ENCODE measurements around the gene ZNF384.

Gene ZNF384

DNA sequence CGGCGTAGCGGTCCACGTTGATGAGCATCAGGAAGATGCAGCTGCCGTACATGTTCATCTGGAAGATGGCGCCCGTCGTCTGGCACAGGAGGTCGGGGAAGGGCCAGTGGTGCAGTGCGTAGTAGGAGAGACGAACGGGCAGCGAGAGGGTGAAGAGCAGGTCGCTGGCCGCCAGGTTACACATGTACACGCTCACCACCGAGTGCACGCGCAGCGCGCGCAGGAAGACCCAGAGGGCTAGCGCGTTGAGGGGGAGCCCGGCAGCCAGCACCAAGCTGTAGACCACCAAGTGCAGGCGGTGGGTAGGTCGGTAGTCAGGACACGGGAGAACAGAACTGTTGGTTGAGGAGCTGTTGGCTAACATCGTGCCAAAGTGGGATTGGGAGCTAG lies 68.3 kb downstream of the ZNF384 start:
- CTCF ChIA-PET: interaction anchor here (0.6 to 1.4 kb wide), 2 partner anchors 11 to 68 kb away, joined by 3 to 4 read pairs; partner anchors contain the start of gene ZNF384
- DNase-seq (ENCODE audit: extremely low spot score): no peak
- TF ChIP-seq ARNT (IDR thresholded peaks at IDR 0.05): no peak
- TF ChIP-seq HDGF (IDR thresholded peaks at IDR 0.05; ENCODE audit: borderline replicate concordance): no peak
- no peak for TF ChIP-seq LEF1 (IDR thresholded peaks at IDR 0.05; ENCODE audit: borderline replicate concordance)
- TF ChIP-seq NFRKB (IDR thresholded peaks at IDR 0.05): no peak
- TF ChIP-seq, protein P1, sequence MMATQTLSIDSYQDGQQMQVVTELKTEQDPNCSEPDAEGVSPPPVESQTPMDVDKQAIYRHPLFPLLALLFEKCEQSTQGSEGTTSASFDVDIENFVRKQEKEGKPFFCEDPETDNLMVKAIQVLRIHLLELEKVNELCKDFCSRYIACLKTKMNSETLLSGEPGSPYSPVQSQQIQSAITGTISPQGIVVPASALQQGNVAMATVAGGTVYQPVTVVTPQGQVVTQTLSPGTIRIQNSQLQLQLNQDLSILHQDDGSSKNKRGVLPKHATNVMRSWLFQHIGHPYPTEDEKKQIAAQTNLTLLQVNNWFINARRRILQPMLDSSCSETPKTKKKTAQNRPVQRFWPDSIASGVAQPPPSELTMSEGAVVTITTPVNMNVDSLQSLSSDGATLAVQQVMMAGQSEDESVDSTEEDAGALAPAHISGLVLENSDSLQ (IDR thresholded peaks at IDR 0.05): no peak
- no peak for TF ChIP-seq L3MBTL2 (conservative IDR thresholded peaks at IDR 0.05)
- TF ChIP-seq TARDBP (IDR thresholded peaks at IDR 0.05): no peak
- no peak for TF ChIP-seq FOXM1 (IDR thresholded peaks at IDR 0.05; ENCODE audit: borderline replicate concordance)
- no peak for TF ChIP-seq SP1 (IDR thresholded peaks at IDR 0.05)
- TF ChIP-seq ZNF384 (IDR thresholded peaks at IDR 0.05): no peak
- no peak for TF ChIP-seq FOXK2 (IDR thresholded peaks at IDR 0.05)
- no peak for TF ChIP-seq FOXA1 (IDR thresholded peaks at IDR 0.05)
- no peak for TF ChIP-seq SUZ12 (IDR thresholded peaks at IDR 0.05)
- POLR2A ChIA-PET: interaction anchor here (0.9 kb wide), 1 partner anchor 69 kb away, joined by 4 read pairs; the partner anchor contains the start of gene ZNF384

- CTCF ChIA-PET: no interaction called here
Measured at GRCh38 chr12:6620137-6620884, 68.9 kb downstream of the ZNF384 start.

GRCh38 chr12:6618483-6619225 lies 70.5 kb downstream of the ZNF384 start:
- CTCF ChIA-PET: interaction anchor here (0.6 to 1.7 kb wide), 5 partner anchors 13 to 81 kb away, joined by 3 to 5 read pairs (median 3); no protein-coding TSS in a partner anchor
- TF ChIP-seq, protein P1 (IDR thresholded peaks at IDR 0.05): no peak
- TF ChIP-seq L3MBTL2 (conservative IDR thresholded peaks at IDR 0.05) (no peak), ARNT (IDR thresholded peaks at IDR 0.05) (no peak), CTBP1 (IDR thresholded peaks at IDR 0.05; ENCODE audit: borderline replicate concordance) (no peak), NFRKB (IDR thresholded peaks at IDR 0.05) (no peak), BHLHE40 (IDR thresholded peaks at IDR 0.05; ENCODE audit: borderline replicate concordance) (no peak), FOXK2 (IDR thresholded peaks at IDR 0.05) (no peak), HDGF (IDR thresholded peaks at IDR 0.05; ENCODE audit: borderline replicate concordance) (no peak), FOXM1 (IDR thresholded peaks at IDR 0.05; ENCODE audit: borderline replicate concordance) (no peak), SP1 (IDR thresholded peaks at IDR 0.05) (no peak), ELF4 (IDR thresholded peaks at IDR 0.05) (no peak)
- no peak for DNase-seq (ENCODE audit: extremely low spot score)
- POLR2A ChIA-PET: interaction anchor here (0.7 to 1.1 kb wide), 4 partner anchors 11 to 209 kb away, joined by 3 to 4 read pairs (median 3); partner anchors contain the start of genes COPS7A and ZNF384

More at GRCh38 chr12:6620137-6620884, 68.9 kb downstream of the ZNF384 start:
- TF ChIP-seq ARNT (IDR thresholded peaks at IDR 0.05): no peak
- TF ChIP-seq L3MBTL2 (conservative IDR thresholded peaks at IDR 0.05): no peak
- TF ChIP-seq TARDBP (IDR thresholded peaks at IDR 0.05): no peak
- no peak for TF ChIP-seq ELF4 (IDR thresholded peaks at IDR 0.05)
- POLR2A ChIA-PET: no interaction called here
- no peak for DNase-seq (ENCODE audit: extremely low spot score)
